GM12878 (cell line): ENCODE measurements around the gene CDK5R1. TPM values are rescaled to one million over a fixed set of nuclear protein-coding genes. Genes with fewer than 3 reads are reported as not detected.
A peak's percentile ranks its signal among the peaks of the same experiment; 100 is the strongest.

Experiments used
- BRCA1 ChIP-seq: IDR thresholded peaks from 2 replicates; pipeline ENCODE4 v1.6.1; 2011; ENCODE audit warnings: low read depth, low read length, improper control_type of control experiment
- CBX3 ChIP-seq: fragments of 200-600 bp; sonication (generic); IDR thresholded peaks from 2 replicates; pipeline ENCODE4 v1.6.1; 2016; ENCODE audit warnings: low read depth, borderline replicate concordance
- CHD1 ChIP-seq: IDR thresholded peaks from 2 replicates; pipeline ENCODE4 v1.6.1; 2012; ENCODE audit warnings: low read depth, low read length, improper control_type of control experiment
- EGR1 ChIP-seq, 2 experiments: IDR thresholded peaks; 1 replicate in 1 of 2; 2 replicates in 1 of 2; pipeline ENCODE4 v1.6.1; 2011 to 2012; ENCODE audit warnings: low read depth in 2 of 2, low read length in 2 of 2, borderline replicate concordance in 1 of 2, mild to moderate bottlenecking in 1 of 2, moderate library complexity in 1 of 2
- EP300 ChIP-seq, 2 experiments: fragments of 150-350 bp in 1 of 2; IDR thresholded peaks; 2 replicates each; pipeline ENCODE4 v1.6.1; 2011 to 2012; ENCODE audit warnings: low read depth in 2 of 2, low read length in 2 of 2, borderline replicate concordance in 1 of 2, improper control_type of control experiment in 1 of 2, inconsistent platforms in 1 of 2; ENCODE audit not compliant: control insufficient read depth in 1 of 2
- IKZF2 ChIP-seq, 2 experiments: fragments of 450-650 bp; IDR thresholded peaks; 2 replicates each; pipeline ENCODE4 v1.6.1; 2017; ENCODE audit warnings: mild to moderate bottlenecking in 2 of 2, moderate library complexity in 2 of 2
- MYC ChIP-seq: IDR thresholded peaks from 2 replicates; pipeline ENCODE4 v1.6.1; 2011; ENCODE audit warnings: mild to moderate bottlenecking, low read length, moderate library complexity, inconsistent platforms; ENCODE audit not compliant: insufficient read depth, insufficient replicate concordance, insufficient read length, severe bottlenecking
- NFXL1 ChIP-seq: fragments of 450-650 bp; IDR thresholded peaks from 2 replicates; pipeline ENCODE4 v1.6.1; 2017; ENCODE audit warnings: antibody characterized with exemption, mild to moderate bottlenecking, borderline replicate concordance
- NFYA ChIP-seq: IDR thresholded peaks from 2 replicates; pipeline ENCODE4 v1.6.1; 2011; ENCODE audit warnings: low read depth, mild to moderate bottlenecking, low read length, improper control_type of control experiment, borderline replicate concordance
- NFYB ChIP-seq: IDR thresholded peaks from 2 replicates; pipeline ENCODE4 v1.6.1; 2011; ENCODE audit warnings: low read depth, mild to moderate bottlenecking, low read length, improper control_type of control experiment, moderate library complexity; ENCODE audit not compliant: insufficient read depth
- NR2C2 ChIP-seq: IDR thresholded peaks from 2 replicates; pipeline ENCODE4 v1.6.1; 2011; ENCODE audit warnings: borderline replicate concordance, low read depth; ENCODE audit not compliant: control insufficient read depth, insufficient read length
- PAX8 ChIP-seq: fragments of 450-650 bp; IDR thresholded peaks from 2 replicates; pipeline ENCODE4 v1.6.1; 2017; ENCODE audit warnings: mild to moderate bottlenecking, moderate library complexity
- POLR2A ChIP-seq: IDR thresholded peaks from 2 replicates; pipeline ENCODE4 v1.6.1; 2011; ENCODE audit warnings: low read depth, mild to moderate bottlenecking, low read length
- POLR2AphosphoS2 ChIP-seq: IDR thresholded peaks from 2 replicates; pipeline ENCODE4 v1.6.1; 2011; ENCODE audit warnings: low read depth, mild to moderate bottlenecking, low read length, improper control_type of control experiment, moderate library complexity
- RAD21 ChIP-seq: IDR thresholded peaks from 2 replicates; pipeline ENCODE4 v1.6.1; 2011; ENCODE audit warnings: mild to moderate bottlenecking, low read depth, low read length, moderate library complexity; ENCODE audit not compliant: insufficient read depth
- RBBP5 ChIP-seq: fragments of 200-600 bp; sonication (generic); conservative IDR thresholded peaks from 2 replicates; pipeline ENCODE4 v1.6.1; 2016
- RUNX3 ChIP-seq: IDR thresholded peaks from 2 replicates; pipeline ENCODE4 v1.6.1; 2012; ENCODE audit warnings: low read length, inconsistent platforms
- SIN3A ChIP-seq: IDR thresholded peaks from 2 replicates; pipeline ENCODE4 v1.6.1; 2012; ENCODE audit warnings: low read depth, low read length, improper control_type of control experiment
- SMAD5 ChIP-seq: IDR thresholded peaks from 2 replicates; pipeline ENCODE4 v1.6.1; 2016; ENCODE audit warnings: antibody characterized with exemption, low read depth
- SREBF1 ChIP-seq: IDR thresholded peaks from 2 replicates; pipeline ENCODE4 v1.6.1; 2012; ENCODE audit warnings: mild to moderate bottlenecking, low read length
- STAT3 ChIP-seq: IDR thresholded peaks from 2 replicates; pipeline ENCODE4 v1.6.1; 2011; ENCODE audit warnings: low read depth, low read length, improper control_type of control experiment
- TAF1 ChIP-seq: IDR thresholded peaks from 2 replicates; pipeline ENCODE4 v1.6.1; 2011; ENCODE audit warnings: mild to moderate bottlenecking, low read depth, low read length, borderline replicate concordance
- TARDBP ChIP-seq: IDR thresholded peaks from 2 replicates; pipeline ENCODE4 v1.6.1; 2016; ENCODE audit warnings: borderline replicate concordance
- TCF3 ChIP-seq: IDR thresholded peaks from 2 replicates; pipeline ENCODE4 v1.6.1; 2012; ENCODE audit warnings: low read depth, mild to moderate bottlenecking, low read length, borderline replicate concordance; ENCODE audit not compliant: insufficient read depth
- WRNIP1 ChIP-seq: IDR thresholded peaks from 2 replicates; pipeline ENCODE4 v1.6.1; 2011; ENCODE audit warnings: low read depth, low read length, improper control_type of control experiment, borderline replicate concordance
- YY1 ChIP-seq: IDR thresholded peaks from 2 replicates; pipeline ENCODE4 v1.6.1; 2011; ENCODE audit warnings: low read depth, mild to moderate bottlenecking, low read length
- ZNF24 ChIP-seq: fragments of 450-650 bp; IDR thresholded peaks from 2 replicates; pipeline ENCODE4 v1.6.1; 2017; ENCODE audit warnings: antibody characterized with exemption, mild to moderate bottlenecking
- ZSCAN29 ChIP-seq: fragments of 450-650 bp; IDR thresholded peaks from 2 replicates; pipeline ENCODE4 v1.6.1; 2017; ENCODE audit warnings: mild to moderate bottlenecking, moderate library complexity
- polyA plus RNA-seq, 11 experiments: library from polyadenylated mRNA; depleted of rRNA in 4 of 11; unstranded in 6 of 11; stranded (reverse) in 5 of 11; fragments of >200 nt; fragmentation: Nextera tagmentation in 4 of 11; fragmentation: Illumina TruSeq in 1 of 11; extraction: Ambion mirVana in 4 of 11; extraction: Trizol in 1 of 11; gene quantifications; 1 replicate in 1 of 11; 2 replicates in 10 of 11; pipeline versions ENCODE4 v1.2.1 to v1.2.3, GENCODE V29; 2011 to 2016; ENCODE audit warnings: inconsistent platforms in 2 of 11, missing spikeins in 2 of 11, low read depth in 1 of 11
- total RNA-seq, 4 experiments: library from RNA; depleted of rRNA in 3 of 4; stranded (reverse); fragments of >200 nt in 3 of 4; fragmentation: Illumina TruSeq in 1 of 4; extraction: Trizol in 1 of 4; gene quantifications; 2 replicates each; pipeline versions ENCODE4 v1.2.1 to v1.2.3, GENCODE V29; 2013 to 2021
- TF ChIP-seq, protein P1 (sequence below): fragments of 450-650 bp; IDR thresholded peaks from 2 replicates; pipeline ENCODE4 v1.6.1; 2014; ENCODE audit warnings: mild to moderate bottlenecking
- TF ChIP-seq, protein P2 (sequence below): IDR thresholded peaks from 2 replicates; pipeline ENCODE4 v1.6.1; 2011; ENCODE audit warnings: low read depth, mild to moderate bottlenecking, low read length, moderate library complexity, borderline replicate concordance; ENCODE audit errors: extremely low read depth
- TF ChIP-seq, protein P3 (sequence below): fragments of 450-650 bp; IDR thresholded peaks from 2 replicates; pipeline ENCODE4 v1.6.1; 2017; ENCODE audit warnings: borderline replicate concordance

The CDK5R1 gene
- total and polyA plus RNA-seq, 10 of the 15 experiments (the other 5 are each of a cell fraction or from before 2014, with no cell fraction given) = 1.1 to 28.3 (median 12.2) TPM

DNA sequence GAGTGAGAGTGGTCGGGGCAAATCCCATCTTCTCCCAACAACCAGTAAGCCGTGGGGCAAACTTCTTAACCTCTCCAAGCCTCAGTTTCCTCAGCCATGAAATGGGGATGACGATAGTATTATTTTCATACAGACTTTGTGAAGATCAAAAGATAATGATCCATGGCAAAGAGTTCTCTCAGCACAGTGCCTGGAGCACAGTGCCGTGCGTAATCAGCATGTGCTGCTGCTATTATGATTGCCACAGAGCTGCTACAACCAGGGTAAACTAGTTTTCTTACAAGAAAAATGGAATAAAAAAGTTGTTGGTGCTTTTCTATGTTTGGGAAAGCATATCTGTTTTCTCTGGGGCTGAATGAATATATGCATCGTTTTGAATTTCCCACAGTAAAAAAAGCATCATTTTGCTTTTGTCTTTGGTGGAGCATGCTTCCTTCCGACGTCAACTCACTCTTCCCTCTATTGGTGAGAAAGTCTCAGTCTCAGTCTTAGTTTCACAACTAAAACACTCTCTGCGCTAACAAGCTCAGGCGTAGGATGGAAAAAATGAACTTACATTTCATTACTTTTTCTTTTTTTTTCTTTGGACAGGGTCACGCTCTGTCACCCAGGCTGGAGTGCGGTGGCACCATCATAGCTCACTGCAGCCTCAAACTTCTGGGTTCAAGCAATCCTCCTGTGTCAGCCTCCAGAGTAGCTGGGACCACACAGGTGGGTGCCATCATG lies 37.2 kb downstream of the CDK5R1 start (continued):
- TF ChIP-seq POLR2A (peak; percentile 60; the same call in 1 of the 2 replicates), NFYB (no peak), SREBF1 (no peak), WRNIP1 (no peak), CBX3 (no peak), TARDBP (no peak), IKZF2 (IDR thresholded peaks at IDR 0.05) (peak; percentile 90 to 93), TAF1 (no peak), EP300 (IDR thresholded peaks at IDR 0.05; ENCODE audit: borderline replicate concordance in 1 of 2, control insufficient read depth in 1 of 2, low read depth in 2 of 2, low read length in 2 of 2) (peak; percentile 88 to 96), YY1 (peak; percentile 28; the same call in 1 of the 2 replicates), TCF3 (no peak), PAX8 (peak; percentile 91), ZSCAN29 (no peak), POLR2AphosphoS2 (peak; percentile 27; the same call in 1 of the 2 replicates), EGR1 (IDR thresholded peaks at IDR 0.05; ENCODE audit: borderline replicate concordance in 1 of 2, low read depth in 2 of 2, low read length in 2 of 2) (0 out of 3 replicates have a peak, but pooled peaks of 1 of the 2 experiments have one; percentile 17), STAT3 (0 out of 2 replicates have a peak, but pooled peaks have one; percentile 30), NR2C2 (no peak), NFXL1 (no peak), RAD21 (peak; percentile 42), RUNX3 (peak; percentile 75; the same call in 1 of the 2 replicates), SIN3A (no peak), ZNF24 (peak; percentile 93), NFYA (no peak), SMAD5 (peak; percentile 21), RBBP5 (no peak), CHD1 (no peak), MYC (no peak), BRCA1 (no peak)
- TF ChIP-seq, protein P1, sequence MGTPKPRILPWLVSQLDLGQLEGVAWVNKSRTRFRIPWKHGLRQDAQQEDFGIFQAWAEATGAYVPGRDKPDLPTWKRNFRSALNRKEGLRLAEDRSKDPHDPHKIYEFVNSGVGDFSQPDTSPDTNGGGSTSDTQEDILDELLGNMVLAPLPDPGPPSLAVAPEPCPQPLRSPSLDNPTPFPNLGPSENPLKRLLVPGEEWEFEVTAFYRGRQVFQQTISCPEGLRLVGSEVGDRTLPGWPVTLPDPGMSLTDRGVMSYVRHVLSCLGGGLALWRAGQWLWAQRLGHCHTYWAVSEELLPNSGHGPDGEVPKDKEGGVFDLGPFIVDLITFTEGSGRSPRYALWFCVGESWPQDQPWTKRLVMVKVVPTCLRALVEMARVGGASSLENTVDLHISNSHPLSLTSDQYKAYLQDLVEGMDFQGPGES = no peak
- TF ChIP-seq, protein P2, sequence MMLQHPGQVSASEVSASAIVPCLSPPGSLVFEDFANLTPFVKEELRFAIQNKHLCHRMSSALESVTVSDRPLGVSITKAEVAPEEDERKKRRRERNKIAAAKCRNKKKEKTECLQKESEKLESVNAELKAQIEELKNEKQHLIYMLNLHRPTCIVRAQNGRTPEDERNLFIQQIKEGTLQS = no peak
- TF ChIP-seq, protein P3, sequence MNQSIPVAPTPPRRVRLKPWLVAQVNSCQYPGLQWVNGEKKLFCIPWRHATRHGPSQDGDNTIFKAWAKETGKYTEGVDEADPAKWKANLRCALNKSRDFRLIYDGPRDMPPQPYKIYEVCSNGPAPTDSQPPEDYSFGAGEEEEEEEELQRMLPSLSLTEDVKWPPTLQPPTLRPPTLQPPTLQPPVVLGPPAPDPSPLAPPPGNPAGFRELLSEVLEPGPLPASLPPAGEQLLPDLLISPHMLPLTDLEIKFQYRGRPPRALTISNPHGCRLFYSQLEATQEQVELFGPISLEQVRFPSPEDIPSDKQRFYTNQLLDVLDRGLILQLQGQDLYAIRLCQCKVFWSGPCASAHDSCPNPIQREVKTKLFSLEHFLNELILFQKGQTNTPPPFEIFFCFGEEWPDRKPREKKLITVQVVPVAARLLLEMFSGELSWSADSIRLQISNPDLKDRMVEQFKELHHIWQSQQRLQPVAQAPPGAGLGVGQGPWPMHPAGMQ = no peak
